T-helper 2 cell treated with Interferon-gamma antibody and Interleukin-4, amounts not matched to agents 5 μg/mL and 100 μg/mL, for 36 hours (primary cell): ENCODE measurements around the gene ME3.
"Not testable (repeated sequence)": the region's sequence is repeated elsewhere in the genome, so short reads cannot be mapped to it uniquely, and the experiment has no call there.

ENCODE experiments used
- DNase-seq: peaks from one replicate; pipeline ENCODE4 v3.0.0; 2021; ENCODE audit warnings: low spot score
- H3K27ac Mint-ChIP-seq: one replicate; pipeline ENCODE4 v1.8.0; 2021; ENCODE audit warnings: mild to moderate bottlenecking, mixed read lengths
- H3K27me3 Mint-ChIP-seq: one replicate; pipeline ENCODE4 v1.8.0; 2021; ENCODE audit warnings: low read depth, mixed read lengths
- H3K36me3 Mint-ChIP-seq: one replicate; pipeline ENCODE4 v1.8.0; 2021; ENCODE audit warnings: low read depth, mixed read lengths
- H3K4me1 Mint-ChIP-seq: one replicate; pipeline ENCODE4 v1.8.0; 2021; ENCODE audit warnings: low read depth, mixed read lengths
- H3K4me3 Mint-ChIP-seq: one replicate; pipeline ENCODE4 v1.8.0; 2022; ENCODE audit warnings: mild to moderate bottlenecking, moderate library complexity, mixed read lengths
- H3K9me3 Mint-ChIP-seq: one replicate; pipeline ENCODE4 v1.8.0; 2021; ENCODE audit warnings: mixed read lengths

The ME3 gene

DNA sequence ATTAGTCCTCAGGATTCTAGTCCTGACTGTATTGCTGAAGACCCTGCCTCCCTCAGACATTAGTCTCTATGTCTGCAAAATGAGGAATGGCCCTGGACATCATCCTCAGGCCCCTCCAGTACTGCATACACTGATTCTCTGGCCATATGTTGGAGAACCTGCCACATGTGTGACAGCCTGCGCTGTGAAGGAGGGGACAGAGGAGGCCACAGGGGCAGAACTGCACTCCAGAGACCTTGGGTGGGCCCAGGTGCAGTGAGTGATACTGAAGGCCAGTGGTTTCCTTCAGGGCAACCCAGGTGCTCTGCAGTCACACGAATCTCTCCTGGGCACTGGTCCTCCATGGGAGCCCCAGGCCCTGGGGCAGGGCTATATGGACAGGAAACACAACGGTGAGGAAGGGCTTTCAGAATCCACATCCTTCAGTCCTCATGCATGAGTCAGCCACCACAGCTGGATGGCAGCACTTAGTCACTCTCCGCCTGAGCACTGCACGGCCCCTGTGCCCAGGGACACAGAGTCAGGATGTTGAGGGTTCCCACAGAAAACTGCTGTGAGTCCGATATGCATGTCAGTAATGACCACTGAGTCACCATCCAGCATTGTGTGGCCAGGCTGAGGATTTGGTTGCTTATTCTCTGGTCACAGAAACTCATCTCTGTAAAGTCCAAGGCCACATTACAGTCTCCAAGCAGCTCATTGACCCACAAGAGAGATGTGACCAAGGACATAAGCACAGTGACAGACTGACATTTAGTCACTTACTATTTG, 39.7 kb downstream of the ME3 start:
- H3K36me3 Mint-ChIP-seq, result no peaks in the 10 kb centered on the region

DNA sequence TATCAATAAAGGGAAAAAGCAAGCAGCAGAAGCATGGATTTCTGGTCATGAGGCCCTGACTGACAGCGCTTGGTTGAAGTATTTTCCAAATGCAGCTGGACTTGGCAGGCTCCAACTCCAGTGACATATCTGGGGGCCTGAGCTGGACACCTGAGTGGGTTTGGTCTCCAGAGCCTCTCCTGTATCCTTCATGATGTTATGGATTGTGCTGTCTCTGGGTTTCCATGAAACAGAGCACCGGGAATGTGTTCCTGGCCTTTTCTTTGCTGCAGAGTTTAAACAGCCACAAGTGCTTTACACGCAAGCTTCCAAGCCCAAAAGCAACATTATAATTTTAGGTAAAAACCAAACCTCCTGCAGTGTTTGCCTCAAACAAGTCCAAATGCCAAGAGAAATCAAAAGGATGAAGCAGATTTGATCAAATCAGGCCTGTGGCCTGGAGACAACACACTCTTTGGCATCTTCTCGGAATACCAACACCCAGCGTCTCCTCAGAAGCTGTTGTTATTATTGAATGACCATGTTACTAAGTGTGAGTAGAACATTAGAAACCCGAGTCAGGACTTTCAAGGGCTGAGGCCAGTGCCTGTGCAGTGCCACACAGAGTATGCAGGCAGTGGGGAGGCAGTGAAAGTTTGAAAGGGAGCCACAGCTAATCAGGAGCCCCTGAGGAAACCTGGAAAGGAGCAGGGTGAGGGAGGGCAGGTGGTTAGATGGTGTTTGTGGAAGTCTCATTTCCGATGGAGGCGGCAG, 42.0 kb downstream of the ME3 start:
- Mint-ChIP-seq H3K9me3 (no peaks in the 10 kb centered on the region), H3K27ac (no peak overlapping the region), H3K27me3 (peaks cover 10% of the 10 kb centered on the region), H3K36me3 (no peaks in the 10 kb centered on the region), H3K4me1 (no peaks in the 10 kb centered on the region), H3K4me3 (no peak overlapping the region)
- no peak for DNase-seq

More for the DNA sequence above, 39.7 kb downstream of the ME3 start:
- H3K4me3 Mint-ChIP-seq, result no peak overlapping the region
- DNase-seq, result peak; percentile 68
- no peaks in the 10 kb centered on the region for H3K9me3 Mint-ChIP-seq
- H3K27ac Mint-ChIP-seq, result no peak overlapping the region
- H3K4me1 Mint-ChIP-seq, result peaks cover 5% of the 10 kb centered on the region
- peaks cover 21% of the 10 kb centered on the region for H3K27me3 Mint-ChIP-seq

DNA sequence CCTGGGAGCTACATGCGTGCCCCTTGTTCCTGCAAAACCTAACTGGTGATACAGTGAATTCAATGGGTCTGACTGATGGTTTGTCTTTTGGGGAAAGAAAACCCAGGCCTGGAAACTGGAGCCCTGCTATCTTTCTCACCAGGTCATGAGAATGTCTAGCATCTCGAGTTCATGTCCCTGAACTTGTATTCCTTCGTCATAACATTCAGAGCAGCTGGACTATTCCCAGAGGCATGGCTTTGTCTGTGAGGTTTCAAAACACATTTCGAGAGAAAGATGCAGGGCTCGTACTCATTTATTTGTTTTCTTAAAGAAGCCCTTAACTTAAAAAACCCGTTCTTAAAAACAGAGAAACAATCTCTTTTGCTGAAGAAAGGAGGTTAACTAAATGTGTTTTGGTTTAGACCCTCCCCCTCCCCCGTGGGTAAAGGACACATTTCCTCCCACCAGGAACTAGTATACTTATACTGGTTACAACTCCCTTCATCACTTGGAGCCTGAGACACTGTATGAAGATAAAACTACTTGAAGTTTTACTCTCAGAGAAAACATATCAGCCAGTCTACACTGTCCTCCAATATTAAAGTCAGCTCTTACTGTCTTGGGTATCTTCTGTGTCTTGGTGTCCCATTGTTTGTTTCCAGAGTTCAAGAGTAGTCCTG, 43.2 kb downstream of the ME3 start:
- Mint-ChIP-seq H3K27me3 (peaks cover 5% of the 10 kb centered on the region), H3K27ac (no peak overlapping the region), H3K36me3 (no peaks in the 10 kb centered on the region), H3K9me3 (no peaks in the 10 kb centered on the region), H3K4me1 (no peaks in the 10 kb centered on the region), H3K4me3 (no peak overlapping the region)
- DNase-seq, result no peak

DNA sequence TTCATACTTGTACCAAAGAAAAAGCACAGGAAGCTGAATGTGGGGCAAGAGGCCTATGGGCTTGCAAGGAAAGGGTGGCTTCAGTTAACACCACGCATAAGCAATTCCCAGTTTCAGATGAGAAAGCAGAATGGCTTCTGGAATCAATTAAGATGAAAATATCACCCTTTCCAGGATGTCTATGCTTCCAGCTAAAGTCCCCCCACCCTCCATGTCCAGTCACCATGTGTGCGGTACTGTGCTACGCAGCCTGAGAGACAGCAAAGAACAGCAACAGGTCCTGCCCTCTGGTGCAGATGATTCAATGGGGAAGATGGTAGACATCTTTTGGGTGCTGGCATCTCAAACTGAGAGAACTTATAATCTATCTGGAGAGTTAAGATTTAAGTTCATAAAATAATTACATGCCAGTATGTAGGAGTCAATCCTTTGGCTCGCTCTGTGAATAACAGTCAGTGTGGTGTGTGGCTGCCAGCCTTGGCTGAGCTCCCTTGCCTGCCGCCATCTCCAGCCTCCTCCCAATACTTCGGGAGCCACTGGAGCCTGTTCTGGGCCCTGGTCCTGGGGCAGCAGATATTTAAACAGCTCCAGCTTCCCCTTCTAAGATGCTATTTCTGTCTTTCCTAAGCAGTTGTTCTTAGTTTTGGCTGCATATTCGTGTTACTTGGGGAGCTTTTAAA, 44.5 kb downstream of the ME3 start:
- DNase-seq, result no peak
- H3K4me1 Mint-ChIP-seq, result no peaks in the 10 kb centered on the region
- H3K27me3 Mint-ChIP-seq, result peaks cover 2% of the 10 kb centered on the region
- no peak overlapping the region for H3K4me3 Mint-ChIP-seq
- no peak overlapping the region for H3K27ac Mint-ChIP-seq
- H3K36me3 Mint-ChIP-seq, result no peaks in the 10 kb centered on the region
- H3K9me3 Mint-ChIP-seq, result no peaks in the 10 kb centered on the region

DNA sequence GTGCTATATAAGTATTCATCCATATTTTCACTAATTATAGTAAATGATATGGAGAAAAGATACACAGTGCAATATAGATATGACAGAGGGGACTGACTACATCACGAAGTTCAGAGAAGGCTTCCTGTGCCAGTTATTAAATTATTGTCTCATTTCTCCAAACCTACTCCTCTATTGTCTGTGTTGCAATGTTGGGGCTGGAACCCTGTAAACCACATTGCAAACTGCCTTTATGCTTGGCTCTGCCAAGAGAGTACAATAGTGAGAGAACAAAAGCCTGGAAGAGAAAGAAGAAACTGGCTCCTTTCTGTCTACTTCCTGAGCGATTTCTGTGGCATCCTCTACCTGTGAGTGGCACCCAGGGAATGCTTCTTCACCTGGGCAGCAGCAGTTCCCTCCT, 46.4 kb downstream of the ME3 start:
- Mint-ChIP-seq H3K36me3 (no peaks in the 10 kb centered on the region), H3K4me1 (no peaks in the 10 kb centered on the region), H3K4me3 (no peak overlapping the region), H3K9me3 (no peaks in the 10 kb centered on the region), H3K27me3 (peaks cover 4% of the 10 kb centered on the region), H3K27ac (no peak overlapping the region)
- DNase-seq, result no peak

DNA sequence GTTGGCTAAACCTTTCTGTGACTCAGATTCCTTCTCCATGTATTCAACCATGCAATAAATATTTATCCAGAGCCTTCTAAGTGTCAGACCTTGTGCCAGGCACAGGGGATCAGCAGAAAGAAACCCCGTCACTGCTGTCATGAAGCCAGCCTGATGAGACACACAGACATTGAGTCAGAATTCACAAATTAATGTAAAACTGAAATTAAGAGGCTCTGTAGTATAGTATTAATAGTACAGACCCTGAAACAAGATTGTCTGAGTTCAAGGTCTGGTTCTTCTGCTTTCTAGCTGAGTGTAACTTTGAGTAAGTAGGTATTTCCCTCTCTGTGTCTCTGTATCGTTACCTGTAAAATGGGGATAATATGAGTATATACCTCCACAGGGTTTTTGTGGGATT, 46.9 kb downstream of the ME3 start:
- no peaks in the 10 kb centered on the region for H3K9me3 Mint-ChIP-seq
- no peak for DNase-seq
- H3K4me3 Mint-ChIP-seq, result no peak overlapping the region

DNA sequence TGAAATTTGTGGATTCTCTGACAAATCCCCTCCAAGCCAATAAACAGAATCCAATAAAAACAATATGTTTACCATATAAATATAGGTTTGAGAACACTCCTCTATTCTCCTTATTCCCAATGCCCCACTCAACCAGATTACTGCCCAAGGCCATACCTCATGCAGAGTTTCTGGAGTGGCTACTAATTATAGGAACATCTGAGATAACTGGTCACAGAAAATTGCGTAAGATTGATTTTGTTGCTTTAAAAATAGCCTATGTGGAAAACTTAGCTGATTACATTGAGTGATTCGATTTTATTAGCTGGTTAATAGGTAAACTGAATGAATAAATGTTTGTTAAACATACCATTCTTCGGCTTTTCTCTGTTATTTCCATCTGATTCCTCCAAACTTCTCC, 48.0 kb downstream of the ME3 start:
- H3K4me1 Mint-ChIP-seq, result no peaks in the 10 kb centered on the region
- peaks cover 4% of the 10 kb centered on the region for H3K27me3 Mint-ChIP-seq
- H3K4me3 Mint-ChIP-seq, result no peak overlapping the region
- DNase-seq, result no peak
- peaks cover 3% of the 10 kb centered on the region for H3K9me3 Mint-ChIP-seq
- no peaks in the 10 kb centered on the region for H3K36me3 Mint-ChIP-seq
- H3K27ac Mint-ChIP-seq, result no peak overlapping the region

More for the DNA sequence above, 46.9 kb downstream of the ME3 start:
- Mint-ChIP-seq H3K4me1 (no peaks in the 10 kb centered on the region), H3K27ac (no peak overlapping the region), H3K36me3 (no peaks in the 10 kb centered on the region), H3K27me3 (peaks cover 4% of the 10 kb centered on the region)

DNA sequence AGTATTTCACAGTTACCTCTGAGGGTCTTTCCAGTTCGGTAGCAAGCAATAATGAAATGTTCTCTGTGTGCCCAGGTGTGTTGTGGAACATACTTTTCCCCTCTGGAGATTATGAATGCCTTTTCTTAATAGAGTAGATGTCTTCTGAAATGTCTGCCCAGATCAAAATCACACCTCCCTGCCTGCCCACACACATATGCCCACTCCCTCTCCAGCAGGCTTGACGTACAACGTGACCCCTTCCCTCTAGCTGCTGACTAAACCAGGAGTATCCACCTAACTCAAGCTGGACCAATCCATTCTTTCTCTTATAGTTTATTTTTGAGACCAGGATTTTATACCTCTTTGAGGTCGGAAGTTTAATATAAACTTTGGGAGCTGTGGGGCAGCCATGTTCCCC, 48.7 kb downstream of the ME3 start:
- H3K36me3 Mint-ChIP-seq, result no peaks in the 10 kb centered on the region
- DNase-seq, result no peak
- no peaks in the 10 kb centered on the region for H3K4me1 Mint-ChIP-seq
- H3K27me3 Mint-ChIP-seq, result peaks cover 4% of the 10 kb centered on the region
- H3K27ac Mint-ChIP-seq, result no peak overlapping the region
- H3K4me3 Mint-ChIP-seq, result no peak overlapping the region
- H3K9me3 Mint-ChIP-seq, result peaks cover 5% of the 10 kb centered on the region

DNA sequence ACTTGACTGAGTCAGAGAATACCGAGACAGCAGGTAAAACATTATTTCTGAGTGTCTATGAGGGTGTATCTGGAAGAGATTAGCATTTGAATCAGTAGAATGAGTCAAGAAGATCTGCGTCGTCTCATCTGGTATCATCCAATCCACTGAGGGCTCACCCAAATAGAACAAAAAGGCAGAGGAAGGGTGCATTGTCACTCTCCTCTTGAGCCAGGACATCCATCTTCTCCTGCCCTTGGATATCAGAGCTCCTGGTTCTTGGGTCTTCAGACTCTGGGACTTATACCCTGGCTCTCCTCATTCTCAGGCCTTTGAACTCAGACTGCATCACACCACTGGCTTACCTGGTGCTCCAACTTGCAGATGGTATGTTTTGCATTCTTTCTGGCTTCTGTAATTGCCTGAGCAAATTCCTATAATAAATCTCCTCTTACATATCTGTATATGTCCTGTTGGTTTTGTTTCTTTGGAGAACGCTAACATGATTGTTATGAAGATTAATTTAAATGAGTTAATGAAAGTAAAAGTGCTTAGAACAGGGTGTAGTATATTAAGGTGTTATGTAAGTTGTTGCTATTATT, 49.3 kb downstream of the ME3 start:
- Mint-ChIP-seq H3K27me3 (peaks cover 4% of the 10 kb centered on the region), H3K36me3 (no peaks in the 10 kb centered on the region), H3K4me3 (no peak overlapping the region), H3K27ac (no peak overlapping the region), H3K4me1 (no peaks in the 10 kb centered on the region), H3K9me3 (peaks cover 5% of the 10 kb centered on the region)
- DNase-seq, result no peak

DNA sequence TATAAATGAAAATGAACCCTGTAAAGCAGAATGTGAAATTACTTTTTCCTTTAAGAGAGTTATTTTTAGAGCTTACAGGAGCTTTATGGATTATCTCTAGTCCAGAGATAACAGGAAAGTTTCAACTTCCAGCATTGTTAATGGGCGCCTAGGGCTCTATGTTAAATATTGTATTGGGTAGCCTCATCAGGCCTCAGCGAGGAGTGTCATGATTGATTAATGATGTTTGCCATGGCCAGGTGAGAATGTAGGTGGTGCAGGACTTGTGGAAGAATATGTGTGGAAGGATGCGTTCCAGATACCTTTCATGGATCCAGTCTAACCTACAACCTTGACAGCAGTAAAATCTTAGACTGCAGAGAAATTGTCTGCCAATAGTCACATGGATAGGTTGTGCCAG, 50.6 kb downstream of the ME3 start:
- peaks cover 4% of the 10 kb centered on the region for H3K27me3 Mint-ChIP-seq
- H3K4me1 Mint-ChIP-seq, result no peaks in the 10 kb centered on the region
- no peaks in the 10 kb centered on the region for H3K36me3 Mint-ChIP-seq
- no peak for DNase-seq
- peaks cover 5% of the 10 kb centered on the region for H3K9me3 Mint-ChIP-seq
- no peak overlapping the region for H3K27ac Mint-ChIP-seq
- no peak overlapping the region for H3K4me3 Mint-ChIP-seq

DNA sequence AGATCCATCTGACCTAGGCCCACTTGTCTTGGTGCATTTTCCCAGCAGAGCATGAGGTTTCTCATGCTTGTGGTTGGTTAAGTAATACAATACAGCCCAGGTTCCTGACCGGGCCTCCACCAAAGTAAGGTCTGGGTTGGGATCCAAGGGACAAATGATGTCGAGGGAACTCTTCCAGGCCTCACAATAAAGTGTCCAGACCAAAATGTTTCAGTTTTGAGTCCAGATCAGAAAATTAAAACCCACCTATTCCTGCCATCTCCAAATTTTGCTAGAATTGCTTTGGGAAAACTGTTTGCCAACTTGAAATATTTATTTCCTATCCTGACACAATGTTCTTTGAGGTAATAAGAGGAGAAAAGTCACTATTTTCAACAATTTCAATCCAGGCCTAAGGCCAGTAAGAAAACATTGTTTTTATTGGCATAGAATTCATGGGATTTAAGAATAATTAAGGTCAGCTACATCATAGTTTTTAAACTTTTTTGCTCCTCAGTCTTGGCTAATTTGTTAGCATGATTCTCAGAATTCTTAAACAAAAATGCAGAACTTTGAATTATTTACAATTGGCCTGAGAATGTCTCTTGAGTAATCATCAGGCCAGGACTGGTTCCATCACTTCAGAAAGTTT, 51.4 kb downstream of the ME3 start:
- no peak for DNase-seq
- Mint-ChIP-seq H3K9me3 (peaks cover 5% of the 10 kb centered on the region), H3K36me3 (no peaks in the 10 kb centered on the region), H3K27me3 (peaks cover 4% of the 10 kb centered on the region), H3K27ac (no peak overlapping the region), H3K4me1 (no peaks in the 10 kb centered on the region), H3K4me3 (no peak overlapping the region)

DNA sequence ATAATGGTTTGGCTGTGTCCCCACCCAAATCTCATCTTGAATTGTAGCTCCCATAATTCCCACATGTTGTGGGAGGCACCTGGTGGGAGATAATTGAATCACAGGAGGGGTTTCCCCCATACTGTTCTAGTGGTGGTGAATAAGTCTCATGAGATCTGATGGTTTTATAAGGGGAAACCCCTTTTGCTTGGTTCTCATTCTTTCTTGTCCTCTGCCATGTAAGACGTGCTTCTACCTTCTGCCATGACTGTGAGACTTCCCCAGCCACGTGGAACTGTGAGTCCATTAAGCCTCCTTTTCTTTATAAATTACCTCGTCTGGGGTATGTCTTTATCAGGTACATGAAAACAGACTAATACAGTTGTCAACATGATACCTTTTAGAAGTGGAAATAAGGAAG, 53.0 kb downstream of the ME3 start:
- H3K36me3 Mint-ChIP-seq, H3K27me3 Mint-ChIP-seq, H3K9me3 Mint-ChIP-seq, H3K4me3 Mint-ChIP-seq, H3K27ac Mint-ChIP-seq, H3K4me1 Mint-ChIP-seq, DNase-seq: not testable (repeated sequence)

DNA sequence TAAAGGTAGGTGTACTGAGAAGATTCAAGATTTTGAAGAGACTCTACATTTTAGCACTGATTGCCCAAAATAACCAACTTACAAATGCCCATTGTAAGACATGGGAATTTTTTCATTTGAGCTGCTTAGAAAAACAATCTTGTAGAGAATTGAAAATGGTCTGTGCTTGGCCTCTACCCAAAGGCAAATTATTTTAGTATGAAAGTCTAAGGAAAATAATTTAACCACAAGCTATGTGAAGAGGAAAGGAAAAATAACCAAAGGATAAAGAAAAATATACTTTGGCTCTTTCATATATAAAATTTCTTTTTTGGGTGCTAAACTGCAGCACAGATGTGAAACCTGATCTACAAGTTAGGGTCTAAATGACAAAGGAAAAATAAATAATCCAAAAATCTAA, 54.9 kb downstream of the ME3 start:
- Mint-ChIP-seq H3K4me3 (no peak overlapping the region), H3K4me1 (no peaks in the 10 kb centered on the region), H3K9me3 (peaks cover 5% of the 10 kb centered on the region), H3K36me3 (no peaks in the 10 kb centered on the region), H3K27ac (no peak overlapping the region), H3K27me3 (peaks cover 1% of the 10 kb centered on the region)
- no peak for DNase-seq
